ENCODE data around the gene MT1F.

MT1F gene

DNA sequence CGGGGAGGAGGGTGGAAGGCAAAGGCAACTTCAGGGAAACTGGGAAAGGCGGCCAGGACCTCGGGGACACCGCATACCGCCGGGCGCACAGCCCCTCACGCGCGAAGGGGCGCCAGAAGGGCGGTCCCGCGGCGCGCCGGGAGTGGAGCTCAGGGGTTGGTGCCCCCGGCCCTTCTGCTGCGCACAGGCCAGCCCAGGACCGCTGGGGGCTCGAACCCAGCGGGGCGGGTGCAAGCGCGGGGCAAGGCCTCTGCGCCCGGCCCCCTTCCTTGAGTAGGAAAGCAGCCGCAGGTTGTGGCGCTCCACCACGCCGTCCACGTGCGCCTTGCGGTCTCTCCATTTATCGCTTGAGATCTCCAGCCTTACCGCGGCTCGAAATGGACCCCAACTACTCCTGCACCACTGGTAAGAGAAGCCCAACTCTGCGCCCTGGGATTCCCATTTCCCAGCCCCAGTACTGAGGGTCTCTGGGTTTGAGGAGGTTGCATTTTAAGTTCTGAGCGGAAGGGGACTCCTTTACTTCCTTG lies 22.3 kb upstream of the MT1F start:
- Histone ChIP-seq H3K4me3 (replicated peaks; ENCODE audit: insufficient read depth, low read length) (no peak overlapping the region), H3K27ac (replicated peaks) (no peak overlapping the region), H3K27me3 (ENCODE audit: insufficient read depth, poor library complexity, severe bottlenecking) (peaks cover 84% of the 10 kb centered on the region)
- DNase-seq (ENCODE audit: low read depth in 1 of 2, low spot score in 1 of 2), result no peak
- TF ChIP-seq GABPA (IDR thresholded peaks at IDR 0.05; ENCODE audit: low read depth) (no peak), POLR2AphosphoS5 (IDR thresholded peaks at IDR 0.05; ENCODE audit: low read depth) (no peak), SPI1 (IDR thresholded peaks at IDR 0.05; ENCODE audit: borderline replicate concordance, low read depth) (no peak), CTCF (IDR thresholded peaks at IDR 0.05; ENCODE audit: insufficient read depth, low read length) (no peak)
- TF ChIP-seq, protein P1, sequence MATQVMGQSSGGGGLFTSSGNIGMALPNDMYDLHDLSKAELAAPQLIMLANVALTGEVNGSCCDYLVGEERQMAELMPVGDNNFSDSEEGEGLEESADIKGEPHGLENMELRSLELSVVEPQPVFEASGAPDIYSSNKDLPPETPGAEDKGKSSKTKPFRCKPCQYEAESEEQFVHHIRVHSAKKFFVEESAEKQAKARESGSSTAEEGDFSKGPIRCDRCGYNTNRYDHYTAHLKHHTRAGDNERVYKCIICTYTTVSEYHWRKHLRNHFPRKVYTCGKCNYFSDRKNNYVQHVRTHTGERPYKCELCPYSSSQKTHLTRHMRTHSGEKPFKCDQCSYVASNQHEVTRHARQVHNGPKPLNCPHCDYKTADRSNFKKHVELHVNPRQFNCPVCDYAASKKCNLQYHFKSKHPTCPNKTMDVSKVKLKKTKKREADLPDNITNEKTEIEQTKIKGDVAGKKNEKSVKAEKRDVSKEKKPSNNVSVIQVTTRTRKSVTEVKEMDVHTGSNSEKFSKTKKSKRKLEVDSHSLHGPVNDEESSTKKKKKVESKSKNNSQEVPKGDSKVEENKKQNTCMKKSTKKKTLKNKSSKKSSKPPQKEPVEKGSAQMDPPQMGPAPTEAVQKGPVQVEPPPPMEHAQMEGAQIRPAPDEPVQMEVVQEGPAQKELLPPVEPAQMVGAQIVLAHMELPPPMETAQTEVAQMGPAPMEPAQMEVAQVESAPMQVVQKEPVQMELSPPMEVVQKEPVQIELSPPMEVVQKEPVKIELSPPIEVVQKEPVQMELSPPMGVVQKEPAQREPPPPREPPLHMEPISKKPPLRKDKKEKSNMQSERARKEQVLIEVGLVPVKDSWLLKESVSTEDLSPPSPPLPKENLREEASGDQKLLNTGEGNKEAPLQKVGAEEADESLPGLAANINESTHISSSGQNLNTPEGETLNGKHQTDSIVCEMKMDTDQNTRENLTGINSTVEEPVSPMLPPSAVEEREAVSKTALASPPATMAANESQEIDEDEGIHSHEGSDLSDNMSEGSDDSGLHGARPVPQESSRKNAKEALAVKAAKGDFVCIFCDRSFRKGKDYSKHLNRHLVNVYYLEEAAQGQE (IDR thresholded peaks at IDR 0.05; ENCODE audit: insufficient replicate concordance, low read depth), result no peak

- DNase-seq (ENCODE audit: low read depth in 1 of 2, low spot score in 1 of 2), result no peak
- TF ChIP-seq POLR2AphosphoS5 (IDR thresholded peaks at IDR 0.05; ENCODE audit: low read depth) (no peak), CTCF (IDR thresholded peaks at IDR 0.05; ENCODE audit: insufficient read depth, low read length) (no peak), GABPA (IDR thresholded peaks at IDR 0.05; ENCODE audit: low read depth) (no peak), SPI1 (IDR thresholded peaks at IDR 0.05; ENCODE audit: borderline replicate concordance, low read depth) (no peak)
- TF ChIP-seq, protein P1 (IDR thresholded peaks at IDR 0.05; ENCODE audit: insufficient replicate concordance, low read depth), result no peak
- Histone ChIP-seq H3K27me3 (ENCODE audit: insufficient read depth, poor library complexity, severe bottlenecking) (peaks cover 74% of the 10 kb centered on the region), H3K4me3 (replicated peaks; ENCODE audit: insufficient read depth, low read length) (no peak overlapping the region), H3K27ac (replicated peaks) (no peak overlapping the region)
These were observed 20.9 kb upstream of the MT1F start for GRCh38 chr16:56636616-56637413.

- H3K27ac ChIP-seq (replicated peaks), result no peak within 1 kb of the TSS
- no peak within 1 kb of the TSS for H3K4me3 ChIP-seq (replicated peaks; ENCODE audit: insufficient read depth, low read length)
These were observed 19.7 kb upstream of the MT1F start, which contains the start of gene MT1A for GRCh38 chr16:56637814-56638750. Gene MT1A, plus strand, starts transcription at chr16:56638666. Its CDS starts 73 bp downstream, at chr16:56638739.

More at GRCh38 chr16:56637814-56638750, 19.7 kb upstream of the MT1F start, which contains the start of gene MT1A:
- peaks cover 66% of the 10 kb centered on the region for H3K27me3 ChIP-seq (ENCODE audit: insufficient read depth, poor library complexity, severe bottlenecking)
- TF ChIP-seq POLR2AphosphoS5 (IDR thresholded peaks at IDR 0.05; ENCODE audit: low read depth), result no peak
- TF ChIP-seq GABPA (IDR thresholded peaks at IDR 0.05; ENCODE audit: low read depth), result no peak
- TF ChIP-seq SPI1 (IDR thresholded peaks at IDR 0.05; ENCODE audit: borderline replicate concordance, low read depth), result no peak
- TF ChIP-seq, protein P1 (IDR thresholded peaks at IDR 0.05; ENCODE audit: insufficient replicate concordance, low read depth), result no peak
- no peak for TF ChIP-seq CTCF (IDR thresholded peaks at IDR 0.05; ENCODE audit: insufficient read depth, low read length)
- no peak for DNase-seq (ENCODE audit: low read depth in 1 of 2, low spot score in 1 of 2)

Data from HL-60 (cell line).